Breast epithelium (tissue), 4 donors: ENCODE results near the gene DYNLRB2. TPM values are rescaled to one million over a fixed set of nuclear protein-coding genes. Genes with fewer than 3 reads are reported as not detected.

Experiments
- DNase-seq, 2 donors: peaks; one replicate each; pipeline ENCODE4 v3.0.0-alpha.2; 2019; ENCODE audit warnings: low spot score in 2 of 2
- H3K27ac ChIP-seq, 2 donors: fragments of 200-600 bp; sonication (generic) in 1 of 2; one replicate each; pipeline ENCODE4 v1.5.1; 2016 to 2019; ENCODE audit warnings: mild to moderate bottlenecking in 1 of 2
- H3K27me3 ChIP-seq, 2 donors: fragments of 200-600 bp; sonication (generic) in 1 of 2; one replicate each; pipeline versions ENCODE4 v1.5.1 to v1.6.0; 2017 to 2019; ENCODE audit warnings: control low read depth in 1 of 2, mild to moderate bottlenecking in 1 of 2
- H3K36me3 ChIP-seq: fragments of 200-600 bp; one replicate; pipeline ENCODE4 v1.5.1; 2019
- H3K4me1 ChIP-seq, 2 donors: fragments of 200-600 bp; sonication (generic); one replicate each; pipeline ENCODE4 v1.5.1; 2016 to 2019; ENCODE audit warnings: control low read depth in 1 of 2
- H3K4me3 ChIP-seq, 3 donors: fragments of 200-600 bp; sonication (generic); 1 replicate in 2 of 3; 2 replicates in 1 of 3; pipeline ENCODE4 v1.5.1; 2016 to 2019; ENCODE audit warnings: mild to moderate bottlenecking in 3 of 3, moderate library complexity in 2 of 3
- H3K9me3 ChIP-seq, 2 donors: fragments of 200-600 bp; sonication (generic) in 1 of 2; one replicate each; pipeline ENCODE4 v1.5.1; 2016 to 2019; ENCODE audit warnings: control low read depth in 1 of 2
- CTCF ChIP-seq, 3 donors: fragments of 450-650 bp; IDR thresholded peaks; one replicate each; pipeline ENCODE4 v1.5.1; 2016 to 2017; ENCODE audit warnings: antibody characterized with exemption in 3 of 3, mild to moderate bottlenecking in 3 of 3, moderate library complexity in 3 of 3
- POLR2A ChIP-seq: fragments of 450-650 bp; IDR thresholded peaks from one replicate; pipeline ENCODE4 v1.6.1; 2016; ENCODE audit warnings: antibody characterized with exemption, mild to moderate bottlenecking, moderate library complexity
- POLR2AphosphoS5 ChIP-seq, 3 donors: sonication (generic); formaldehyde crosslinking; IDR thresholded peaks; one replicate each; pipeline ENCODE4 v1.6.1; 2017; ENCODE audit warnings: antibody characterized with exemption in 3 of 3
- intact Hi-C: fragments of 100-400 bp; cut with DNase I; formaldehyde crosslinking; loops from one replicate; pipeline ENCODE4 v1.15.1; 2023; ENCODE audit warnings: low total_unique reads
- total RNA-seq, 3 donors: library from RNA; depleted of rRNA; stranded (reverse); fragments of >200 nt; gene quantifications; one replicate each; pipeline ENCODE4 v1.1.0, GENCODE V29; 2016

The DYNLRB2 gene
- total RNA-seq, 3 donors from 2014 or later: 1.9 to 8.5 (median 4.6) TPM

GRCh38 chr16:80527297-80527696 is 13.5 kb upstream of the DYNLRB2 start:
- Histone ChIP-seq H3K36me3 (no peaks in the 10 kb centered on the region), H3K4me1 (no peaks in the 10 kb centered on the region), H3K4me3 (no peak overlapping the region), H3K27ac (no peak overlapping the region), H3K27me3 (no peaks in the 10 kb centered on the region), H3K9me3 (no peaks in the 10 kb centered on the region)
- DNase-seq: no peak
- TF ChIP-seq POLR2A: no peak
- peak in 1 of 3 donors; percentile 39 for TF ChIP-seq CTCF (IDR thresholded peaks at IDR 0.05)
- intact Hi-C loops: no loop called here

GRCh38 chr16:80530479-80530878 is 10.3 kb upstream of the DYNLRB2 start:
- Histone ChIP-seq H3K27me3 (peaks cover 0 to 6% of the 10 kb centered on the region in 2 donors), H3K27ac (no peak overlapping the region), H3K9me3 (no peaks in the 10 kb centered on the region), H3K36me3 (no peaks in the 10 kb centered on the region), H3K4me3 (no peak overlapping the region), H3K4me1 (no peaks in the 10 kb centered on the region)
- intact Hi-C loops: no loop called here
- no peak for DNase-seq
- TF ChIP-seq POLR2AphosphoS5 (IDR thresholded peaks at IDR 0.05) (no peak), CTCF (IDR thresholded peaks at IDR 0.05) (no peak), POLR2A (no peak)

DNA sequence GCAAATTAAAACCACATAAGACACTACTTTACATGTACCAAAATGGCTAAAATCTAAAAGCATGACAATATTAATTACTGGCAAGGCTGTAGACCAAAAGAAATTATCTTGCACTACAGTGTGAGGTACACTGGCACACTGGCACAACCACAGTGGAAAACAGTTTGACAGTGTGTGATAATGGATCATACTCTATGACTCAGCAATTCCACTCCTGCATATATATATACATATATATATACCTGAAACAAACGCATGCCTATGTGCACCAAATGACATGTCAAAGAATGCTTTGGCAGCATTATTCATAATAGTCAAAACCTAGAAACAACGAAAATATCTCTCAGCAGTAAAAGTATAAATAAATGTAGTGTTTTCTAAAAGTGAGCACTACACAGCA is 4.6 kb upstream of the DYNLRB2 start:
- Histone ChIP-seq H3K27me3 (peaks cover 0 to 11% of the 10 kb centered on the region in 2 donors), H3K9me3 (no peaks in the 10 kb centered on the region), H3K27ac (no peak overlapping the region), H3K4me3 (no peak overlapping the region), H3K4me1 (no peaks in the 10 kb centered on the region), H3K36me3 (no peaks in the 10 kb centered on the region)
- TF ChIP-seq CTCF (IDR thresholded peaks at IDR 0.05): no peak
- TF ChIP-seq POLR2AphosphoS5 (IDR thresholded peaks at IDR 0.05): no peak
- no peak for TF ChIP-seq POLR2A
- no peak for DNase-seq
- intact Hi-C loops: no loop called here

DNA sequence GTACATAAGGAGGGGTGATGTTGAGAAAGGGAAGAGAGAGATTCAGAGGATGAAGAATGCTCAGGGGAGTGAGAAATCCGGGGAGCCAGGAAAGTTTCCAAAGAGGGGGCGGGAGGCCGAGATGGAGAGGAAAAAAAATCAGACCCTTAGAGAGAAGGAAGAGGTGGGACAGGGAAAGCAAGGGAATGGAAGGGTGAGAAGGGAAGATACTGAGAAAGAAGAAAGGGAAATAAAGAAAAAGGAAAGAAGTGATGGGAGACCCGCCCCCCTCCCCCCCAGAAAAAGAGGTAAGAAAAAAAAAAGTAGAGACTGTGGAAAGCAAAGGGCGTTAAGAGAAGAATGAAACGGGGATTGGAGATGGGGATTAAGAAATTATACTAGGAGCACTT is 507 bp downstream of the DYNLRB2 start:
- no peaks in the 10 kb centered on the region for H3K4me1 ChIP-seq
- TF ChIP-seq CTCF (IDR thresholded peaks at IDR 0.05) (no peak), POLR2A (no peak), POLR2AphosphoS5 (IDR thresholded peaks at IDR 0.05) (no peak)
- DNase-seq: no peak
- no peaks in the 10 kb centered on the region for H3K9me3 ChIP-seq
- intact Hi-C loops: no loop called here
- no peaks in the 10 kb centered on the region for H3K36me3 ChIP-seq
- H3K4me3 ChIP-seq: peak overlapping the region; percentile 59 to 84 (median 71)
- H3K27ac ChIP-seq: peak overlapping the region; percentile 90 to 91
- H3K27me3 ChIP-seq: no peaks in the 10 kb centered on the region

DNA sequence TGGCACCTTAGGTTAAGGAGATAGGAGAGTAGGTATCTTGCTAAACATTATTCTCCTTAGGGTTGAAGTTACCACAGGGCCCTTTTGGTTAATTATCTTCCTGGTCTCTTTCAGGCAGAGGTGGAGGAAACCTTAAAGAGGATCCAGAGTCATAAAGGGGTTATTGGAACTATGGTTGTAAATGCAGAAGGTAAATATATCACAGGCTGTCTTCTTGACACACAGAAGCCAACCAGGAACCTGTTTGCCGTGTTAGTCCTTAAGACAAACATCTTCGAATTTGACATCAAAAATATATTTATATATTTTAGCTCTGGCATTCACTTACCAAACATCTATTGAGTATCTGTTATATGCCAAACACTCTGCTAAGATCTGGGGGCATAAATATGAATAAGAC is 2.4 kb downstream of the DYNLRB2 start:
- TF ChIP-seq POLR2A: no peak
- Histone ChIP-seq H3K9me3 (no peaks in the 10 kb centered on the region), H3K27ac (no peak overlapping the region), H3K4me3 (no peak overlapping the region), H3K36me3 (no peaks in the 10 kb centered on the region), H3K4me1 (no peaks in the 10 kb centered on the region), H3K27me3 (no peaks in the 10 kb centered on the region)
- DNase-seq: no peak
- intact Hi-C loops: no loop called here

DNA sequence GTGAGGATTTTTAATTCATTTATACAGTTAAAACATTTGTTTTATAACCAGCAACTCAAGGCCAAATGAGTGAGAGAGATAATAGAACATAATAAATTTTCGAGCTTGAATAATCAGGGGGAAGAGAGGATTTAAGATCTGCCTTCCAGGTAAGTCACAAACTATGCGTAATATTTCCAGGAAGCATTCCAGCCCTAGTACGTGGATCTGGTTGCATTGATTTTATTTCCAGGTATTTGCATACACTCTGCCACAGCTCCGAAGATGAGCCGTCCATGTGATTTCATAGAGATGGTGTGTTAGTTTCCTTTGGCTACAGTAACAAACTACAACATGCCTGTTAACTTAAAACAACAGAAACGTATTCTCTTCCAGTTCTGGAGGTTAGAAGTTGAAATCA is 3.5 kb downstream of the DYNLRB2 start:
- no peak for DNase-seq
- H3K9me3 ChIP-seq: no peaks in the 10 kb centered on the region
- no peaks in the 10 kb centered on the region for H3K4me1 ChIP-seq
- H3K36me3 ChIP-seq: no peaks in the 10 kb centered on the region
- H3K4me3 ChIP-seq: no peak overlapping the region
- no peaks in the 10 kb centered on the region for H3K27me3 ChIP-seq
- TF ChIP-seq CTCF (IDR thresholded peaks at IDR 0.05) (no peak), POLR2A (no peak), POLR2AphosphoS5 (IDR thresholded peaks at IDR 0.05) (no peak)
- peak overlapping the region; percentile 10 to 50 for H3K27ac ChIP-seq
- intact Hi-C loops: no loop called here
